HL-60 (cell line): ENCODE data around the gene GRIK1.

Experiments
- DNase-seq, 2 experiments: peaks; one replicate each; pipeline ENCODE4 v3.0.0-alpha.2; 2010 to 2020; ENCODE audit warnings: low read depth in 1 of 2, low spot score in 1 of 2
- H3K27ac ChIP-seq: fragments of 250-450 bp; sonication (Bioruptor Pico); replicated peaks from 2 replicates; pipeline ENCODE4 v1.5.1; 2020; ENCODE audit warnings: mild to moderate bottlenecking, moderate library complexity
- H3K27me3 ChIP-seq: fragments of 250-450 bp; sonication (Bioruptor Pico); 2 replicates; pipeline ENCODE4 v1.5.1; 2021; ENCODE audit warnings: mild to moderate bottlenecking, moderate library complexity; ENCODE audit not compliant: insufficient read depth, poor library complexity, severe bottlenecking
- H3K4me3 ChIP-seq: replicated peaks from 2 replicates; pipeline ENCODE4 v1.5.1; 2011; ENCODE audit warnings: mild to moderate bottlenecking, control low read depth, low read length; ENCODE audit not compliant: insufficient read depth
- GABPA ChIP-seq: IDR thresholded peaks from 2 replicates; pipeline ENCODE4 v1.6.1; 2012; ENCODE audit warnings: low read depth
- POLR2AphosphoS5 ChIP-seq: IDR thresholded peaks from 2 replicates; pipeline ENCODE4 v1.6.1; 2012; ENCODE audit warnings: low read depth
- SPI1 ChIP-seq: IDR thresholded peaks from 2 replicates; pipeline ENCODE4 v1.6.1; 2012; ENCODE audit warnings: low read depth, mild to moderate bottlenecking, borderline replicate concordance
- TF ChIP-seq, protein P1 (sequence below): IDR thresholded peaks from one replicate; pipeline ENCODE4 v1.5.1; 2011; ENCODE audit warnings: low read length, control low read depth, inconsistent platforms; ENCODE audit not compliant: insufficient read depth
- TF ChIP-seq, protein P2 (sequence below): IDR thresholded peaks from 2 replicates; pipeline ENCODE4 v1.6.1; 2012; ENCODE audit warnings: low read depth; ENCODE audit not compliant: insufficient replicate concordance

The GRIK1 gene

GRCh38 chr21:29730281-29730680, 209.5 kb downstream of the GRIK1 start:
- H3K27ac ChIP-seq = no peak overlapping the region
- H3K4me3 ChIP-seq = no peak overlapping the region
- TF ChIP-seq, protein P1, sequence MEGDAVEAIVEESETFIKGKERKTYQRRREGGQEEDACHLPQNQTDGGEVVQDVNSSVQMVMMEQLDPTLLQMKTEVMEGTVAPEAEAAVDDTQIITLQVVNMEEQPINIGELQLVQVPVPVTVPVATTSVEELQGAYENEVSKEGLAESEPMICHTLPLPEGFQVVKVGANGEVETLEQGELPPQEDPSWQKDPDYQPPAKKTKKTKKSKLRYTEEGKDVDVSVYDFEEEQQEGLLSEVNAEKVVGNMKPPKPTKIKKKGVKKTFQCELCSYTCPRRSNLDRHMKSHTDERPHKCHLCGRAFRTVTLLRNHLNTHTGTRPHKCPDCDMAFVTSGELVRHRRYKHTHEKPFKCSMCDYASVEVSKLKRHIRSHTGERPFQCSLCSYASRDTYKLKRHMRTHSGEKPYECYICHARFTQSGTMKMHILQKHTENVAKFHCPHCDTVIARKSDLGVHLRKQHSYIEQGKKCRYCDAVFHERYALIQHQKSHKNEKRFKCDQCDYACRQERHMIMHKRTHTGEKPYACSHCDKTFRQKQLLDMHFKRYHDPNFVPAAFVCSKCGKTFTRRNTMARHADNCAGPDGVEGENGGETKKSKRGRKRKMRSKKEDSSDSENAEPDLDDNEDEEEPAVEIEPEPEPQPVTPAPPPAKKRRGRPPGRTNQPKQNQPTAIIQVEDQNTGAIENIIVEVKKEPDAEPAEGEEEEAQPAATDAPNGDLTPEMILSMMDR = no peak
- no peak for TF ChIP-seq SPI1
- TF ChIP-seq POLR2AphosphoS5 = no peak
- no peak for DNase-seq
- no peaks in the 10 kb centered on the region for H3K27me3 ChIP-seq

DNA sequence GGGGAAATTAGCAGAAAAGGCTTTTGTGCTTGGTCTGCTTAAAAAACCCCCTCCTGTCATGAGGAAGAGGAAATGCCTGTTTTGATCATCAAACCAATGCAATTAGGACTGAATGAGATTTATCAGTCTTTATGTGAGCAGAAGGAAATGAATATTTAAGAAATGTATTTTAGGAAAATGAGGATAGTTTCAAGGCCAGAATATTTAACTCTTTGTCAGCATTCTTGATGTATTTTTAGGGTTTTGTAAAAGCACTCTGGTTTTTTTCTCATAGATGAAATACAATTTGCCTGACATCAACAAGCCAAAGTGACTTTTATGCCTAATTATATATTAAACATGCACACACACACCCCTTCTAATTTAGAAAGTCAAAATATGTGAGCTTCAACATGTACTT, 213.8 kb downstream of the GRIK1 start:
- Histone ChIP-seq H3K27ac (no peak overlapping the region), H3K27me3 (no peaks in the 10 kb centered on the region), H3K4me3 (no peak overlapping the region)
- TF ChIP-seq POLR2AphosphoS5 (no peak), GABPA (no peak), SPI1 (0 out of 2 replicates have a peak, but pooled peaks have one; percentile 23)
- TF ChIP-seq, protein P2, sequence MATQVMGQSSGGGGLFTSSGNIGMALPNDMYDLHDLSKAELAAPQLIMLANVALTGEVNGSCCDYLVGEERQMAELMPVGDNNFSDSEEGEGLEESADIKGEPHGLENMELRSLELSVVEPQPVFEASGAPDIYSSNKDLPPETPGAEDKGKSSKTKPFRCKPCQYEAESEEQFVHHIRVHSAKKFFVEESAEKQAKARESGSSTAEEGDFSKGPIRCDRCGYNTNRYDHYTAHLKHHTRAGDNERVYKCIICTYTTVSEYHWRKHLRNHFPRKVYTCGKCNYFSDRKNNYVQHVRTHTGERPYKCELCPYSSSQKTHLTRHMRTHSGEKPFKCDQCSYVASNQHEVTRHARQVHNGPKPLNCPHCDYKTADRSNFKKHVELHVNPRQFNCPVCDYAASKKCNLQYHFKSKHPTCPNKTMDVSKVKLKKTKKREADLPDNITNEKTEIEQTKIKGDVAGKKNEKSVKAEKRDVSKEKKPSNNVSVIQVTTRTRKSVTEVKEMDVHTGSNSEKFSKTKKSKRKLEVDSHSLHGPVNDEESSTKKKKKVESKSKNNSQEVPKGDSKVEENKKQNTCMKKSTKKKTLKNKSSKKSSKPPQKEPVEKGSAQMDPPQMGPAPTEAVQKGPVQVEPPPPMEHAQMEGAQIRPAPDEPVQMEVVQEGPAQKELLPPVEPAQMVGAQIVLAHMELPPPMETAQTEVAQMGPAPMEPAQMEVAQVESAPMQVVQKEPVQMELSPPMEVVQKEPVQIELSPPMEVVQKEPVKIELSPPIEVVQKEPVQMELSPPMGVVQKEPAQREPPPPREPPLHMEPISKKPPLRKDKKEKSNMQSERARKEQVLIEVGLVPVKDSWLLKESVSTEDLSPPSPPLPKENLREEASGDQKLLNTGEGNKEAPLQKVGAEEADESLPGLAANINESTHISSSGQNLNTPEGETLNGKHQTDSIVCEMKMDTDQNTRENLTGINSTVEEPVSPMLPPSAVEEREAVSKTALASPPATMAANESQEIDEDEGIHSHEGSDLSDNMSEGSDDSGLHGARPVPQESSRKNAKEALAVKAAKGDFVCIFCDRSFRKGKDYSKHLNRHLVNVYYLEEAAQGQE = no peak
- TF ChIP-seq, protein P1 = no peak
- DNase-seq = no peak

GRCh38 chr21:29725025-29725736, 214.6 kb downstream of the GRIK1 start:
- no peak for DNase-seq

More at GRCh38 chr21:29725025-29725736, 214.6 kb downstream of the GRIK1 start:
- no peak overlapping the region for H3K27ac ChIP-seq
- no peaks in the 10 kb centered on the region for H3K27me3 ChIP-seq
- no peak overlapping the region for H3K4me3 ChIP-seq
- no peak for TF ChIP-seq GABPA
- TF ChIP-seq POLR2AphosphoS5 = no peak
- no peak for TF ChIP-seq SPI1
- TF ChIP-seq, protein P1 = no peak
- TF ChIP-seq, protein P2 = no peak
